Measurements from ENCODE around the gene SERPINB7. TPM values are rescaled to one million over a fixed set of nuclear protein-coding genes. Genes with fewer than 3 reads are reported as not detected.

SERPINB7 gene
- total RNA-seq: 35.4 and 53.0 TPM in 2 replicates

GRCh38 chr18:63775166-63775730 lies at the start of gene SERPINB7:
Gene SERPINB7 (plus strand): TSS chr18:63775418. CDS start chr18:63782373, 6,955 bp downstream.

Other genes starting within 250 kb of the SERPINB7 start
- gene SERPINB12, start 233.0 kb upstream of the SERPINB7 start, total RNA-seq: 0.43 and 0.48 TPM in 2 replicates
- 9.2 and 20.5 TPM in 2 replicates for gene SERPINB13, start 188.1 kb upstream of the SERPINB7 start, total RNA-seq
- gene SERPINB4, start 131.2 kb upstream of the SERPINB7 start, total RNA-seq: 8.1 and 10.8 TPM in 2 replicates
- gene SERPINB3, start 113.5 kb upstream of the SERPINB7 start, total RNA-seq: 33.7 and 83.3 TPM in 2 replicates
- not detected in 2 replicates for gene SERPINB11, start 72.5 kb upstream of the SERPINB7 start, total RNA-seq
- 23.9 and 219 TPM in 2 replicates for gene SERPINB2, start 112.3 kb downstream of the SERPINB7 start, total RNA-seq
- gene SERPINB10, start 132.5 kb downstream of the SERPINB7 start, total RNA-seq: 1.3 and 4.8 TPM in 2 replicates
- gene HMSD, start 173.9 kb downstream of the SERPINB7 start, total RNA-seq: under 0.01 TPM in 1 of 2 replicates, not detected in the other
- gene SERPINB8, start 194.7 kb downstream of the SERPINB7 start, total RNA-seq: 8.3 and 29.9 TPM in 2 replicates

Measured in tracheal epithelial cell (primary cell).